8988T (cell line): Measurements from ENCODE around the gene CASTOR1.

Experiments used
- DNase-seq: peaks from one replicate; pipeline ENCODE4 v3.0.0; 2011

The CASTOR1 gene

DNA sequence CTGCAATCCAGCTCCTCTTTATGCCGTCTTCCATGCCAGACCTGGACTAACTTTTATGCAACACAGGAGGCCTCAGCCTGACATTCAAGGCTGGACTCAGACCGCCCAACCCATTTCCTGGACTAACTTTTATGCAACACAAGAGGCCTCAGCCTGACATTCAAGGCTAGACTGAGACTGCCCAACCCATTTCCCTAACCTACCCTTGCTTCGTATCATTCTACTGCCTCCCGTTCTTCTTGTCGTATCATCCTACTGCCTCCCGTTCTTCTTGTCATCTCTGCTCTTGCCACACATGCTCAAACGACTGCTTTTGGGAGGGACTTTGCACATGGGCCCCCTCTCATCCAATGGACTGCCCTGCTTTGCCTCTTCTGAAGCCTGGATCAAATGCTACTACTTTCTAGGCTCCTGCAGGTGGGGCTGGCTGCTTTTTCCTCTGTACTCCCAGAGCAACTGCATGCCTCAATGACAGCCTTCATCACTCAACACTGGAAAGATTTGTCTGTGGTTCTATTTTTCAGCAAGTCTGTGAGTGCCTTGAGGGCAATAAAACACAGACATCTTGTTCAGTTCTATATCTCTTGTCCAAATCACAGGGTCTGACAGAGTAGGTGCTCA, 29.6 kb upstream of the CASTOR1 start:
- DNase-seq: no peak

DNA sequence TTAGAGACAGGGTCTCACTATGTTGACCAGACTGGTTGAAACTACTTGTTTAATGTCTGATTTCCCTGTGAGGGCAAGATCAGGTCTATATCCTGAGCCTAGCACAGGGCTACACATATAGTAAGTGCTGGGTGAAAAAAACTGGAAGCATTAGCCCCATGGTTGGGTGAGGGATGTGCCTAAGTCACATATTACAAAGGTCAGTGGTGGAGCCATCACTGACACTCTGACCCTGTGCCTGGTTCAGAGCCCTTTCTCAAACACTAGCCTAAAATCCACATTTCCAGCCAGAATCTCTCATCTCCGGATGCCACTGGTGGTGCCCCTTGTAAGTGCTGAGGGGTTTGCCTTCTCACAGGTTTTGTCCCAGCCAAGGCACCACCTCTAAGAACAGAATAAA, 28.5 kb upstream of the CASTOR1 start:
- DNase-seq: no peak

DNA sequence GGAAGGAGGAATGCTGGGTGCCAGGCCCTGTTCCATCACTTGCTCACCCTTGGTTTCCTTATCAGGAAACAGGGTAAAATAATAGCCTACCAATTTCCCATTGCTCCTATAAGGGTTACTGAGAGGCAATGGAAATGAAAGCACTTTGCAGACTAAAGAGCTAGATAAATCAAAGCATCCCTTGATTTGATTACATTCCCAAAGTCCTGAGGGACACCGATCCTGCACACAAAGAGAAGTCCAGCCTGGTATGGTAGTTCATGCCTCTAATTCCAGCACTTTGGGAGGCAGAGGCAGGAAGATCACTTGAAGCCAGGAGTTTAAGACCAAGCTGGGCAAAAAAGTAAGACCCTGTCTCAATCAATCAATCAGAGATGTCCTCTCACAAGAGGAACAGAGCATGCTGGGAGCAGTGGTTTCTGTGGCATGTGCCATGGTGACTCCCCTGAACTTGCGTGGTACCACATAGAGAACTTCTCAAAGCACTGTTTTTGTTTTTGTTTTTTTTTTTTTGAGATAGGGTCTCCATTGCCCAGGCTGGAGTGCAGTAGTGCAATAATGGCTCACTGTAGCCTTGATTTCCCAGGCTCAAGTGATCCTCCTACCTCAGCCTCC, 26.8 kb upstream of the CASTOR1 start:
- no peak for DNase-seq

DNA sequence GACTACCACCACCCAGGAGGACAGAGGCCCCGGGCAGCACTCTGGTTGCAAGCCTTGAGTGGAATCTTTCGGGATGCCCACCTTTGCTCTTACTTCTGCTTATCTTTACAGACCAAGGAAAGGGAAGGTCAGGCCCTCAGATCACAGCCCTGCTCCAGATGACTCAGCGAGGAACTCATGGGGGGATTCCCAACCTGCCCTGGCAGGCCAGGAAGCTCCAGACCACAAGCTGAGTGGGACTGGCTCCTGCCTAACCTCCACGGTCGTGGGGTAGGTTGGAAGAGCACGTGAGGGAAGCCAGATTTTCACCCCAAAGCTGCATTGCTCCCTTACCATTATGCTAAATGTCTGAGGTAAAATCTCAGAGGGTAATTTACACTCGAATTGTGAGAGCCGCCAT, 25.6 kb upstream of the CASTOR1 start:
- DNase-seq: no peak

DNA sequence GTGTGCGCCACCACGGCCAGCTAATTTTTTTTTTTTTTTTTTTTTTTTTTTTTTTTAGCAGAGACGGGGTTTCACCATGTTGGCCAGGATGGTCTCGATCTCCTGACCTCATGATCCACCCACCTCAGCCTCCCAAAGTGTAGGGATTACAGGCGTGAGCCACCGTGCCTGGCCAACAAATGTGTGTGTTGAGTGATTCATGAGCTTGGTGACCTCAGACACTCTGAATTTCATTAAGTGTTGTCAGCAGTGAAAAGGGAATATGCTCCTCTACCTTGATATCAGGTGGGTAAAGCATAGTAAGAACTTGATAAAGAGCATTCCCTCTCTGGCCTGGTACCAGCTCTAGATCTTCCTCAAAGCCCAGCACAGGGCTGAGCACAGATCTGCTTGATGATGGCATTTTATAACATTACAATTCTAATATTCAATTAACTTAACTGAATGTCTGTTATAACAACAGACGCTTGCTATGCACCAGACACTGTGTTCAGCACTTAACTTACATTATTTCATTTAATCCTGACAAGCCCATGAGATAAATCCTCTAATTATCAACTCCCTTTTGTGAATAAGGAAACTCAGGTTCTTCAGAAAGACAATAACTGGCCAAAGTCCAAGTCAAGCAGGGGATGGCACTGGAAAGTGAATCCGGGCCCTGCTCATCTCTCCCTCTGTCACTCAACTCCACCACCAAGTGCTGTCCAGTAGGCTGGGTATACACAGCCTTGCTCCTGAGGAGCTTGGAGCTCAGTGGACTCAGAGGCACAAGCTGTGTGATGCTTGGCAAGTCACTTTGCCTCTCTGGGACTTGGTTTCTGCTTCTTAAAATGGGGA, 24.4 kb upstream of the CASTOR1 start:
- no peak for DNase-seq

DNA sequence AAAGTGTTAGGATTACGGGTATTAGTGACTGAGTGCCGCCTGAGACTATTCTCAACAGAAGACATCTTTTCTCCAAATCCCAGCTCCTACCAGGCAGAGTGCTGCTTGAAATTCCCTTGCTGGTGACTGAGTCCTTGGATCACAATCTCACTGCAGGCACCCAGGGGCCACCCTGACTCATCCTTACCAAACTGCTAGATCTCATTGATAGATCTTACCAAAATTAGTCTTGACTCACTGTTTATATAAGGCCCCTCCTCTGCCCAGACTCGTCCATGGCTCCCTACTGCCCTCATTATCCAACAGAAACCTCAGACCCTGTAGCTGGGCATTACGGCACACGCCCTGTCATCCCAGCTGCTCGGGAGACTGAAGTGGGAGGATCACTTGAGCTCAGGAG, 22.7 kb upstream of the CASTOR1 start:
- no peak for DNase-seq

DNA sequence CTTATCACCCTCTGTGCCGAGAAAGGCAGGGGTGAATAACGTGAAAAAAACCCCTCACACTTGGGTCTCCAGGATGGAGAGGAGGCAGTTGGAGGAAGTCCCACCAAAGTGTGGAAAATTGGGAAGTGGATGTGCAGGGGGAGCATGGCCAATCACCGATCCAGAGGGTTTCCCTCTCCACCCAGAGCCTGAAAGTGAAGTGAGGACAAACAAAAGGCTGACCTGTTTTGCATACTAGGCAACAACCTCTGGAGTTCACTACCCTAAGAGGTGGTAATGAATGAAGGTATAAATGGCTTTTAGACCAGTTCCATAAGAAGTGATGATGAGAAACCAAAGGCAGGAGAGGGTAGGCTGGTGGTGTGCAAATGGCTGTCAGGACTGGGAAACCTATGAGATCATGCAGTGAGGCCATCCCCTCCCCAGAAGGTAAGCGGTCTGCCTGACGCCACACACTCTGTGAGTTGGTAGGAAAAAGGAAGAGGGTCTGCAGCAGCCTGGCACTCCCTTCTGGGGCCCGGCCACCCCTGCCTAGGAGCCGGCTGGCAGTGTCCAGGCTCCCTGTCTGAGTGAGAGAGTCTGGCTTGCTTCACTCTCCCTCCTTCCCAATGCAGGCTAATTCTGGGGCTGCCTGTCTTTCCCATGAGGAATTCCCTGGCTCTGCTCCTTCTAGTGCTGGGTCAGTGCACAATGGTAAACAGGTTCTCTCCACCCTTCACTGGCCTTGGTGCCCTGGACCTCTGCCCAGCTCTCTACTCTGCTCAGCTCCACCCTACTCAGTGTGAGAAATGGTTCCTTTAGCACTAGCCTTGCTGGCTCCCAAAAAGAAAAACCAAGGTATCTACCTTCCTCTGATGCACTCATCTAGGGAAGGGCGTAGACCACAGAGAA, 21.8 kb upstream of the CASTOR1 start:
- DNase-seq: no peak

DNA sequence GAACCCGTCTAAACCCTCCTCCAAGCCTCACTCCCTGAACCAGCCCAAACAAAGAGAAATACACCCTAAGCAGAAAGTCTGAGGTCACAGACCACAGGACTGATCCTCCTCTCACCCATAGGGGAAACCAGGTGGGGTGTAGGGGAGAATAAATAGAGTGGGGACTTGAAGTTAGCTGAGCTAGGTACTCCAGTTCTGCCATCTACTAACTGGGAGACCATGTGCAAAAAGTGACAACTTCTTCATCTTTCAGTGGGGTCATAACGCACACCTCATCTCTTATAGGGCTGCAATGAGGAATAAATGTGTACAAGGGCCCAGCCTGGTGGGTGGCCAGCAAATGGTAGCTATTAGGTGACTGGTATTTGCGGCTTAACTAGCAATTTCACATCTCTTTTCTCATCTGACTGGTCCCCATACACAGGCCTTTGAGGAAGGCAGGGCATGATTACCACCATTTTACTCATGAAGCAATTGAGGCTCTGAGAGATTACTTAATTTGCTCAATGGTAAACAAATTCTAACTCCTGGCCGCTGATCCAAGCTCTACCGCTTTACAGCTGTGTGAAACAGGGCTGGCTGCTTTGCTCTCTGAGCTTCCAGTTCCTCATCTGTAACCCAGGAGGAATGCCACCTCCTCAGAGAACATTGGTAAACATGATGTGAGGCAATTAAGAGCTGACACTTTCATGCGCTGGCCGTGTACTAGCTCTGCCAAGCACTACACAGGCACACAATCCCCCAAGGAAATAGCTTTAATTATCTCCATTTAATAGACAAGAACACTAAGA, 20.8 kb upstream of the CASTOR1 start:
- DNase-seq: no peak

DNA sequence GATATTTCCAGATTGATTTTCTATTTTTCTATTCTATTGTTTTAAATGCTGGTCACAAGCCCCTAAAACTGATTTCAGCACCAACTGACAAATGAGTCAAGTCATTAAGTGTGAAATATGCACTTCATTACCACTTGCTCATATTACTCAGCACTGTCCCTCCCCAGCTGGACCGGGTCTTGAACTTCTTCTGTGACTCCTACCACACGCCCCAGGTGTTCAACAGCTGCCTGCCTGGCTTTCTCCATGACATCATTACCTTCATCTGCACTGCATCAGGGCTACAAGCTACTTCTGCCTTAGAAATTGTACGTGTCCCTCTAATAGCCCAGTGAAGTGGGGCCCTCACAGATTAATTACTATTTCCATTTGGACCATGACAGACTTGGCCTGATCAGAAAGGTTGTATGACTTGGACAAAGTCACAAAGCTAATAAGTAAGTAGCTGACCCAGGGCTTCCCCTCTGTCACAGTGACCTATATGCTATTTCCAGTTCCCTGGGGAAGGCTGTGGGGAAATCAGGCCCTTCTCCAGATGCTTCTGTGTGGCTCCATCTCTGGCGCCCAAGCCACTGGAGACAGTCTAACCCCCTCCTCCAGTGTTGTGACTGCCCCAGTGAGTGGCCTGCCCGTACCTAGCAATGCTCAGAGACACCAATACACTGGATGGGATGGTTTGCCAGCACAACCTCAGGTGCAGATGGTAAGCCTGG, 19.4 kb upstream of the CASTOR1 start:
- no peak for DNase-seq

DNA sequence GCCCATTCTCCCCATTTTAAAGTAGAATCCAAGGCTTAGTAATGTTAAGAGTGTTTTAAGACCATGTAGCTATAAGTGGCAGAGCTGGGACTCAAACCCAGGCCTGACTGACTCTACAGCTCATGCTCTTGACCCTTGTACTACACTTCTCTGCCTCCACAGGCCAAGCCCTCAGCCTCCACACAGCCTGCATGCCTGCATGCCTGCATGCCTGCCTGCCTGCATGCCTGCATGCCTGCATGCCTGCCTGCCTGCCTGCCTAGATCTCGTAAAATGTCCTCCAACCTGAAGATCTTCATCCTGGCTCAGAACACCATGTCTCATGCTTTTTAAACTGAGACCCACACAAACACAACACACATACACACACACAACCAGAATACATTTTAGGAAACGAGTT, 18.8 kb upstream of the CASTOR1 start:
- no peak for DNase-seq

DNA sequence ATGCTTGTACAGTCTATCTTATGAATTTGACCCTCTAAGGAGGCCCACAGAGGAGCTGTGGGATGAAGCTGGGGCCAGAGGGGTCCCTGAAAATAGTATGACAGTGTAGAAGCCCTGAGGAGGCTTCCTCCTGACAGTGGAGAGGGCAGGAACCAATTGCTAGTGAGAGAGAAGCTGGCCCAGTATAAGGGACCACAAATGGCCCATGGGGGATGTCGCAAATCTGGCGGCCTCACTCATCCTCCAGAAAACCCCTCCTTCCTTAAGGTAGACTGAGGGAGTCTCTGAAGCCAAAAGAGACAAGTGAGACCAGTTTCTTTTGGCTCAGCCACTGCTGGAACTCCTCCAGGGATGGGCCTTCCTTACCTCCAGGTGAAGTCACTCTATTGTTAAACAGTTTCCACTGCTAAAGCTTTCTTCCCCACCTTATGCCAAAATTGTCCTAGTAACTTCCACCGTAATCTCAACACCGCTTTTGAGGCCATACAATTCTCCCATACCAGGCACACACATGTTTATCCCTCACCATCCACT, 17.8 kb upstream of the CASTOR1 start:
- no peak for DNase-seq

DNA sequence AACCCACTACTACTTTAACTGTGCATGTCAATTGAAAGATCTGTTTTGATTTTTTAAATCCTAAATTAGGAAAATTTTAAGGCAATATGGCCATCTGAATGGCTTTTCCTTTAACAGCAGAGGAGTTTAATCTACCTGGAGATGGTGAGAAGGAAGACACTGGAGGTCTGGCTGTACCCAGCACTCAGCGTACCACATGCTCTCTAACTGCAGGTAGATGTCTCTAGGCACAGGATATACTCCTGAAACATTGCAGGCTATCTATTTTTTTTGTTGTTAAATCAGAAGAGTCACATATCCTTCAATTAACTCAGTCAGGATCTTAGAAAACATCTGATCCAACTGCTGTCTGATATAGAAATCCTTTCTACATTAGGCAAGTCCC, 17.3 kb upstream of the CASTOR1 start:
- DNase-seq: no peak

DNA sequence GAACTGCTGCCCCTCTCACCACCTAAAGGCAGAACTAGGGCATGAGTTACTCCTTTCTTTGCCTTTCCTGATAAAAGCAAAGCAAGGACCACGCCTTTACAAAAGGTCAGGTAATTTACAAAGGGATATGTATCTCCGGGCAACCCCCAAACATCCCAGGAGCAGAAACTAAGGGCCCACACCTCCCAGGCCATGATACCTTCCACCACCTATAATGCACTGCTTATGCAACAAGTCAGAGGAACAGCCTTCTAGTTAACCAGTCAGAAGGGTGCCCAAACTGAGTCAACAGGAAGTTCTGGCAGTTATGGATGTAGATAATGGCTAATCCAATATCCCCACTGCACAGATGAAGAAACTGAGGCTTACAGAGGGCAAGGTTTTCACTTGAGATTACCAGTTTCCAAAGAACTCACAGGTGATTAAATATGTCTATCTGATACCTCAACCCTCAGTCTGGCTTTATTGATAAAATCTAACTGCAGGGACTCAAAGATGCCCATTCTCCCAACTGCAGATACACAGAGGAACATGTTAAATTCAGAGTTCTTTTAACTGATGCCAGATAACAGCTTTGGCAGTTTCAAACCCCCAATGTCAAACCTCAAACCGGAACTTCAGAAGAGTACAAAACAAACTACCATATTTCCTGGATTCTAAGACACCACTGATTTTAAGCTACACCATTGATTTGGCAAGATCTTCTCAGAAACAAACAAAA, 16.8 kb upstream of the CASTOR1 start:
- DNase-seq: no peak

DNA sequence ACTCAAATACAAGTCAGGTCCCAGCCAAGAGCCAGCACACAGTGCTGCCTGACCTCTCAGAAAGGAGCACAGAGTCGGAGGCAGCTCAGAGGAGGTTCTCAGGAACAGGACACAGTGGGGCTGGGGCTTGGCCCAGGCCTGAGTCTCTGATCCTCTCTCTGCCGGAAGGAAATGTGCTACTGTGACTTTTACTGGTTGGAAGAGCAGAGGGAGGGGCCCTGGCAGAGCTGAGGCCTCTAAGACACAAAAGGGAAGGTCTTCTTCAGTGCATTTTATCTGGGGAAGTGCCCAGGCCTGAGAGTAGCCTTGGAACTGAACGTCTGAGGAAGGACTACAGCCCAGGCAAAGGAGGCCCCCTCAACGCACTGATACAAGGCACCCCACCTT, 16.2 kb upstream of the CASTOR1 start:
- no peak for DNase-seq

DNA sequence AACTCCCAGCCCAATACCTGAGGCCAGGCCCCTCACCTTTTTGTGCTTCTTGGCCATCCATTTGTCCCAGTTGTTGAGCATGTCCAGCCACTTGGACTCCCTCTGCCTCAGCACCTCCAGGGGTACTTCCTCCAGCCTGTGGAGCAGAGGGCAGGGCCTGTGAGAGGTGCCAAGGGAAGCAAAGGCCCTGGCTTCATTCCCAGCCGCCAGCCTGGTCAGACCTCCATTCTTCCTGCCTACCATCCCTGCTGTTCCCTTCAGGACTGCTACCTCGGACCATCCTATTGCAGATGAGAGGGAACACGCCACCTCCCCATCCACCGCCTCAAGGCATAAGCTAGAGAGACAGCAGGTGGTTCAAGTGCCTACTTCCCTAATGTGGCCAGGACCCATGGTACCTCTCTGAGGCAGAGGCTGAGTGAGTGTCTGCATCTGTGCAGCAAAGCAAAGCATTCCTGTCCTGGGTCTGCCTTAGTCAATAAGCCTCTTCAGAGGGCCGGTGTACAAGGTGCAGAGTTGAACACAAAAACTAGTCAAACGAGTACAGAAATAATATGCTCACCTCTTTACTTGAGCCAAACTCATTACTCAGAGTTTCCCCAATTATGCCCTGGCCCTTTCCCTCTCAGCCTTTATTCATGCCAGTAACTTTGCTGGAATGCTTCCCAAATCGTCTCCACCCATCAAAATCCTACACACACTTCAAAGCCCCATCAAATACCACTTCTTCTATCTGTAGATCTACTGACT, 15.4 kb upstream of the CASTOR1 start:
- DNase-seq: no peak

DNA sequence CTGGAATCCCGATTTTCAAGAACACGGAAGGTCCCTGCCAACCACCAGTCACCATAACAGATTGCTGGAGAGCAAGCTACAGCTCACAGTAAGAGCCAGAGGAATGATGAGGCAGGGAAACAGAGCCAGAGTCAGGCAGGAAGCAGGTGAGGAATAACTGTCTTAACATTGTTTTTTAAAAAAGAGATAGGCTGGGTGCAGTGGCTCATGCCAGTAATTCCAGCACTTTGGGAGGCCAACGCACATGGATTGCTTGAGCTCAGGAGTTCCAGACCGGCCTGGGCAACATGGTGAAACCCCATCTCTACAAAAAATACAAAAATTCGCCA, 13.5 kb upstream of the CASTOR1 start:
- DNase-seq: no peak

DNA sequence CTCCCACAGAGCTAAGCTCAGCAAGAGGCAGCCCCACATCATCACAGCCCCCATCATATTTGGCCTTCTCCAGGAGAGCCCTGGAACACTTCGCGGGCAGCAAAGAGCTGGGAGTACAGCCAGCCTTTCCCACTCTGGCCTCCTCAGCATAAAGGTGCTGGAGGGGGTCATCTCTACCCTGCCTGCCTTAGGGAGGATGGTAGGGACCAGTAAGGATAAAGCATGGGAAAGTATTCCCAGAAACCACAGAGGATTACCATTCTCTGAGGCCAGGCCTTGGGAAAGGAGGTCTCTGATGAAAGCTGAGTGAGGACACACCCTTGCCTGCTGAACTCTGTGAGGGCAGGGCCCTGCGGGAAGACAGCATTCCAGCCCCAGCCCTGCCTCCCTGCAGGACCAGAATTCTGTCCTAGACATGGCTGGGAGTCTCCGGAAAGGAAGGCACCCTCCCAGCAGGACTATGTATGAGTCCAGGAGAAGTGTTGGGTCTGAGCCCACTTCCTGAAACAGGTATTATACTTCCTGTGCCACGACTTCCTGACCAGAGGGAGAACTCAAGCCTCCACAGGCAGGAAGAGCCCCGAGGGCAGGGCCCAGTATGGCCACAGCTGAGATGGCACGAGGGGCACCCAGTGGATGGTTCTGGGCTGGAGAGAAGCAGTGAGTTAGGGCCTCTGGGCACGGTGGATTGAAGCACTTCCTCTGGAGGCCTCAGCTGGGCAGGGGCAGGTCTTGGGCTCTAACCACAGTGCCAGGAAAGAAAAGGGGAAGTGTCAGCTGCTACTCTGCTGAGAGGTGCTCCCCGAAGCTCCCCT, 12.9 kb upstream of the CASTOR1 start:
- DNase-seq: no peak

DNA sequence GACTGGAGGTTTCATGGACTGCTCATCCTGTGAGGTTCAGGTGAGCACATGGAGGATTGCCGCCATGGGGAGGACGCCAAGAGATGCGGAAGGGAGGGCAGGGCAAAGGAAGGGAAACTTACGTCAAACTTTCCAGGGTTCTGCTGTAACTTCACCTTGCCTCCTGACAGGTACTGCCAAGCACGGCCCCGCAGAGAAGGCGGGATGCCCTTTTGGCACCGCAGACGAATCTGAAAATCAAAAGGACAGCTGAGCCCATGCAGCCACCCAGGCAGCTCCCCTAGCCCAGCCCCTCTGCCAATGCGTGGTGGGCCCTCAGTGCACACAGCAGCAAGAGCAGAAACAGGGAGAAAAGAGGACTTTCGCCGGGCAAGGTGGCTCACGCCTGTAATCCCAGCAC, 10.0 kb upstream of the CASTOR1 start:
- DNase-seq: no peak

DNA sequence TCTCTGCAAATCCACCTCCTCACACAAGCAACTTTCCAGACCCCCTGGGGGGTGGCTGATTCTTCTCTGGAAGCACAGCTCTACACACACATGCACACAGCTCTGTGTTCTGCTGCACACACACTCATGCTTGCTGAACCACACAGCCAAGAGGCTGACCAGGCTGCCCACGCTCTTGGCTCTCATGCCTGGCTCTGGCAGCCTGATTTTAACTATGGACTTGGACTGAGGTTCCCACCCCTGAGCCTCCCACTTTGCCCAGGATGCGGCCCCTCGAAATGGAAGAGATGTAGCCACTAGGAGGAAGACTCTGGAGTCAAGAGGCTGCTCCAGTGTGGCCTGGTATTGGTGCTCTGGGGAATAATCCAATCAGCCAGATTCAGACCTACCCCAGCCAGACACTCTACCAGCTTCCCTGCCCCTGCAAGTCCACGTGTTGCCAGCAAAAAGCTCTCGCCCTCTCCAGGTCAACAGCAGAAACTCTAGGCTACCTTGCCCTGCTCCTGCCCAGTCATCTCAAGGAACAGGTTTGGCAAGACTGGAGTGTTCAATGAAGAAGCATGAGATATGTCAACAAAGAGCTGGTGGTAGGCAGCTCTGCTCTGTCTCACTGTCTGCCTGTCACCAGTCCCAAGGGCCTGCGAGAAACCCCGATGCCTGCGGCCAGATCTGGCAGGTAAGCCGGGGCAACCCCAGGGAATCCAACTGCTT, 8.8 kb upstream of the CASTOR1 start:
- DNase-seq: no peak
